ENCODE data around the gene FTCDNL1. TPM values are rescaled to one million over a fixed set of nuclear protein-coding genes. Genes with fewer than 3 reads are reported as not detected.

Gene FTCDNL1
- total RNA-seq, 1 donor from 2014 or later, result 1.5 TPM

- intact Hi-C loops (cut with micrococcal nuclease), result no loop called here
- H3K27ac Mint-ChIP-seq, result no peak overlapping the region
- TF ChIP-seq CTCF (IDR thresholded peaks at IDR 0.05), result no peak
- ATAC-seq (ENCODE audit: low read depth), result no peak
- H3K4me3 Mint-ChIP-seq, result no peak overlapping the region
- no peak for DNase-seq
- POLR2A ChIA-PET, result no interaction called here
- no peaks in the 10 kb centered on the region for H3K4me1 Mint-ChIP-seq
- H3K36me3 Mint-ChIP-seq (ENCODE audit: low read depth), result no peaks in the 10 kb centered on the region
- peaks cover 6% of the 10 kb centered on the region for H3K9me3 Mint-ChIP-seq
- CTCF ChIA-PET, result no interaction called here
- H3K27me3 Mint-ChIP-seq, result peaks cover 7% of the 10 kb centered on the region
These were observed 94.2 kb downstream of the FTCDNL1 start for GRCh38 chr2:199756743-199757142.

GRCh38 chr2:199756211-199756610 is 94.8 kb downstream of the FTCDNL1 start:
- ChIA-PET CTCF (no interaction called here), POLR2A (no interaction called here)
- Mint-ChIP-seq H3K27me3 (peaks cover 8% of the 10 kb centered on the region), H3K4me3 (no peak overlapping the region), H3K27ac (no peak overlapping the region), H3K9me3 (peaks cover 6% of the 10 kb centered on the region), H3K4me1 (no peaks in the 10 kb centered on the region), H3K36me3 (ENCODE audit: low read depth) (no peaks in the 10 kb centered on the region)
- DNase-seq, result no peak
- TF ChIP-seq CTCF (IDR thresholded peaks at IDR 0.05), result no peak
- intact Hi-C loops (cut with micrococcal nuclease), result no loop called here
- no peak for ATAC-seq (ENCODE audit: low read depth)

- no peak overlapping the region for H3K27ac Mint-ChIP-seq
- intact Hi-C loops (cut with micrococcal nuclease), result no loop called here
- DNase-seq (no peak), ATAC-seq (ENCODE audit: low read depth) (no peak)
- ChIA-PET CTCF (no interaction called here), POLR2A (no interaction called here)
- peaks cover 13% of the 10 kb centered on the region for H3K27me3 Mint-ChIP-seq
- H3K36me3 Mint-ChIP-seq (ENCODE audit: low read depth), result no peaks in the 10 kb centered on the region
- peaks cover 6% of the 10 kb centered on the region for H3K9me3 Mint-ChIP-seq
- no peaks in the 10 kb centered on the region for H3K4me1 Mint-ChIP-seq
- no peak overlapping the region for H3K4me3 Mint-ChIP-seq
- no peak for TF ChIP-seq CTCF (IDR thresholded peaks at IDR 0.05)
These were observed 96.2 kb downstream of the FTCDNL1 start for GRCh38 chr2:199754766-199755165.

- H3K36me3 Mint-ChIP-seq (ENCODE audit: low read depth), result no peaks in the 10 kb centered on the region
- no peaks in the 10 kb centered on the region for H3K4me1 Mint-ChIP-seq
- H3K27ac Mint-ChIP-seq, result no peak overlapping the region
- ChIA-PET POLR2A (no interaction called here), CTCF (interaction anchor here (1.8 kb wide), 1 partner anchor 12 kb away, joined by 5 read pairs; no protein-coding TSS in a partner anchor)
- H3K27me3 Mint-ChIP-seq, result peaks cover 13% of the 10 kb centered on the region
- TF ChIP-seq CTCF (IDR thresholded peaks at IDR 0.05), result no peak
- H3K4me3 Mint-ChIP-seq, result no peak overlapping the region
- no peak for ATAC-seq (ENCODE audit: low read depth)
- intact Hi-C loops (cut with micrococcal nuclease), result no loop called here
- peaks cover 6% of the 10 kb centered on the region for H3K9me3 Mint-ChIP-seq
- DNase-seq, result no peak
These were observed 99.4 kb downstream of the FTCDNL1 start for GRCh38 chr2:199751492-199752120.

GRCh38 chr2:199749571-199749970 is 101.4 kb downstream of the FTCDNL1 start:
- ChIA-PET POLR2A (no interaction called here), CTCF (no interaction called here)
- H3K27ac Mint-ChIP-seq, result no peak overlapping the region
- no peak for ATAC-seq (ENCODE audit: low read depth)
- DNase-seq, result no peak
- H3K27me3 Mint-ChIP-seq, result peaks cover 11% of the 10 kb centered on the region
- intact Hi-C loops (cut with micrococcal nuclease), result no loop called here
- no peaks in the 10 kb centered on the region for H3K4me1 Mint-ChIP-seq
- no peak for TF ChIP-seq CTCF (IDR thresholded peaks at IDR 0.05)
- H3K4me3 Mint-ChIP-seq, result no peak overlapping the region
- H3K9me3 Mint-ChIP-seq, result peaks cover 6% of the 10 kb centered on the region
- H3K36me3 Mint-ChIP-seq (ENCODE audit: low read depth), result no peaks in the 10 kb centered on the region
